GM15510 (cell line): ENCODE measurements around the gene BICD2.

Experiments
- POLR2A ChIP-seq: IDR thresholded peaks from 3 replicates; pipeline ENCODE4 v1.6.1; 2011; ENCODE audit warnings: borderline replicate concordance; ENCODE audit not compliant: insufficient read length; ENCODE audit errors: extremely low read depth

Gene BICD2

GRCh38 chr9:92725266-92725545 is 39.4 kb downstream of the BICD2 start:
- no peak for TF ChIP-seq POLR2A

- TF ChIP-seq POLR2A: no peak
Observed at GRCh38 chr9:92724528-92725265, 39.9 kb downstream of the BICD2 start.

- no peak for TF ChIP-seq POLR2A
Observed at GRCh38 chr9:92723801-92724323, 40.8 kb downstream of the BICD2 start.

- no peak for TF ChIP-seq POLR2A
Observed at GRCh38 chr9:92723299-92723625, 41.4 kb downstream of the BICD2 start.

GRCh38 chr9:92722386-92723298 is 42.0 kb downstream of the BICD2 start:
- no peak for TF ChIP-seq POLR2A

- no peak for TF ChIP-seq POLR2A
Observed at GRCh38 chr9:92721548-92721947, 43.1 kb downstream of the BICD2 start.

GRCh38 chr9:92720807-92721535 is 43.7 kb downstream of the BICD2 start:
- TF ChIP-seq POLR2A: no peak

- no peak for TF ChIP-seq POLR2A
Observed at GRCh38 chr9:92720209-92720765, 44.3 kb downstream of the BICD2 start.

GRCh38 chr9:92719028-92719647 is 45.5 kb downstream of the BICD2 start:
- TF ChIP-seq POLR2A: no peak

- TF ChIP-seq POLR2A: no peak
Observed at GRCh38 chr9:92718086-92719001, 46.3 kb downstream of the BICD2 start.

- TF ChIP-seq POLR2A: no peak
Observed at GRCh38 chr9:92717201-92718085, 47.2 kb downstream of the BICD2 start.

GRCh38 chr9:92716557-92716956 is 48.1 kb downstream of the BICD2 start:
- TF ChIP-seq POLR2A: no peak
